Epithelial cell of proximal tubule (primary cell): ENCODE measurements around the gene SELP. TPM values are rescaled to one million over a fixed set of nuclear protein-coding genes. Genes with fewer than 3 reads are reported as not detected.

Experiments used
- DNase-seq: peaks from one replicate; pipeline ENCODE4 v3.0.0-alpha.2; 2011; ENCODE audit warnings: low read depth
- H3K4me3 ChIP-seq: 2 replicates; pipeline ENCODE4 v1.5.1; 2011; ENCODE audit warnings: low read depth, mild to moderate bottlenecking, low read length
- total RNA-seq: library from RNA; depleted of rRNA; stranded (reverse); fragments of >200 nt; gene quantifications from 2 replicates; pipeline ENCODE4 v1.2.3, GENCODE V29; 2015
- TF ChIP-seq, protein P1 (sequence below): conservative IDR thresholded peaks from 2 replicates; pipeline ENCODE4 v1.5.1; 2012; ENCODE audit warnings: low read depth, mild to moderate bottlenecking, low read length

Gene SELP
- total RNA-seq, 1 donor from 2014 or later, result not detected

DNA sequence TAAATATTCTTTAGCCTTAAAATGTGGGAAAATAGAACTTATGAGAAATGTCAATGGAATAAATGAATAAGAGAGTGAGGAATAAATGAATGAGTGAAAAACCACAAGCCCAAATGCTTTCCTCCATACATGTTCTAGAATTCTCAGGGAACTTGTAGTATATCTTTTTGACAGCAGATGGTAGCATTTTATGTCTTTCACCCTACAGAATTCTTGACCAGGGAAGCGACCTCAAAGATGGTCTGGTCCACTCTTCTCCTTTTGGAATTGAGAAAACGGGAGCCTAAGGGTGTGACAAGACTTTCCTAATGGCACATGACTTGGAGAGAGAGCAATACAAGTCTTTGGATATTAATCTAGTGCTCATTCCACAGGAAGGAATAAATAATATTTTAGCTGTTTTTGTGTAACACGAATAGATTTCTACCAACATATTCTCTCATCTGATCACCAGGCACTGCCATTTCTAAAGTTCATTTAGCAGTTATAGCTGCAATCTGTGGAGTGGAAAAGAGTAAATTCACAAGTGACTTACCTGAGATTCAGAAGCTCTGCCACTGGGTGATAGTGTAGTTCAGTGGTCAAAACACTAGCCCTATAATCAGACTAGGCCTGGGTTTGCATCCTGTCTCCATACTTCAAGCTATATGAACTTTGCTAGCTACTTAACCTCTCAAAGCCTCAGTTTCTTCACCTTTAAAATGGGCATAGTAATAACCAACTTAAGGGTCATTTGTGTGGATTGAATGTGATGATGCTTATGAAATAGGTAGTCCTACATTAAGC, 28.6 kb downstream of the SELP start:
- no peak for DNase-seq
- no peak overlapping the region for H3K4me3 ChIP-seq
- TF ChIP-seq, protein P1, sequence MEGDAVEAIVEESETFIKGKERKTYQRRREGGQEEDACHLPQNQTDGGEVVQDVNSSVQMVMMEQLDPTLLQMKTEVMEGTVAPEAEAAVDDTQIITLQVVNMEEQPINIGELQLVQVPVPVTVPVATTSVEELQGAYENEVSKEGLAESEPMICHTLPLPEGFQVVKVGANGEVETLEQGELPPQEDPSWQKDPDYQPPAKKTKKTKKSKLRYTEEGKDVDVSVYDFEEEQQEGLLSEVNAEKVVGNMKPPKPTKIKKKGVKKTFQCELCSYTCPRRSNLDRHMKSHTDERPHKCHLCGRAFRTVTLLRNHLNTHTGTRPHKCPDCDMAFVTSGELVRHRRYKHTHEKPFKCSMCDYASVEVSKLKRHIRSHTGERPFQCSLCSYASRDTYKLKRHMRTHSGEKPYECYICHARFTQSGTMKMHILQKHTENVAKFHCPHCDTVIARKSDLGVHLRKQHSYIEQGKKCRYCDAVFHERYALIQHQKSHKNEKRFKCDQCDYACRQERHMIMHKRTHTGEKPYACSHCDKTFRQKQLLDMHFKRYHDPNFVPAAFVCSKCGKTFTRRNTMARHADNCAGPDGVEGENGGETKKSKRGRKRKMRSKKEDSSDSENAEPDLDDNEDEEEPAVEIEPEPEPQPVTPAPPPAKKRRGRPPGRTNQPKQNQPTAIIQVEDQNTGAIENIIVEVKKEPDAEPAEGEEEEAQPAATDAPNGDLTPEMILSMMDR, result peak; percentile 53

DNA sequence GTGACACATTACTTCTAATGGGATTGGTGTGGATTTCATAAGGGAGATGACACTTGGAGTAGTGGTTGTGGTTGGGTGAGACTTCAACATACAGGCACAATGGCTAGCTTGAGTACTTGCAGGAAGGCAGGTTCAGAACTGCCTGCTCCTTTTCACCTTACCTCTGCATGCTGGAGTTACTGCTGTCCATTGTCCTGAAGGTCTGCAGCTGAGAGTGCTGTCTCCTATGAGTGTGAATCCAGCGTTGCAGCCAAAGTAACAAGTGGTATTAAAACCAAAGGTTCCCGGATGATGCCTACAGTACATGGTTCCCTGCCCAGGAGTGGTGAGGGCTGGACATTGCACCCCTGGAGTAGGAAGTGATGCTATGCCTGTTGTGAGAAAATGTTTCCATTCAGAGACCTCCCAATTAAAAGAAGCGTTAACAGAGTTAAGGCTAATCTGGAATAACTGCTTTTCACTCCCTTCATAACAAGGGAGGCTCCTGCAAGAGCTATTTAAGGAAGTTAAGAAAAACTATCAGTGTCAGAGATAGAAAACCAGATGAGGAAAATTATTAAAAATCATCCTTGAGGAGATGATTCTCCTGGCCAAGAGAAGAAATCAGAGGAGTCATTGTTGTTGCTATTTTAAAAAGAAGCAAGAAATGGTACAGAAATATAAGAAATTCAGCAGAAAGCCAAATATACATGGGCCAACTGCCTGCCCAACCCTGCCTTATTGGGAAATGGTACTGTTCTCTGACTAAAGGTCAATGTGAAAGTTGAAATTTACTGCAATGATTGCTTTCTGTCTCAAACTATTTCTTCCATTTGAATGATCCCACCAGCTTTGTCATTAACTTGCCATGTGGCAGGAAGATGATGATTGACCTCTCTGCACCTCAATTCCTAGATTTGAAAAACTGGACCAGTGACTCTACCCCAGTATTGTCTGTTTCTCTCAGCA, 33.9 kb downstream of the SELP start:
- TF ChIP-seq, protein P1, result no peak
- DNase-seq, result no peak
- H3K4me3 ChIP-seq, result no peak overlapping the region

DNA sequence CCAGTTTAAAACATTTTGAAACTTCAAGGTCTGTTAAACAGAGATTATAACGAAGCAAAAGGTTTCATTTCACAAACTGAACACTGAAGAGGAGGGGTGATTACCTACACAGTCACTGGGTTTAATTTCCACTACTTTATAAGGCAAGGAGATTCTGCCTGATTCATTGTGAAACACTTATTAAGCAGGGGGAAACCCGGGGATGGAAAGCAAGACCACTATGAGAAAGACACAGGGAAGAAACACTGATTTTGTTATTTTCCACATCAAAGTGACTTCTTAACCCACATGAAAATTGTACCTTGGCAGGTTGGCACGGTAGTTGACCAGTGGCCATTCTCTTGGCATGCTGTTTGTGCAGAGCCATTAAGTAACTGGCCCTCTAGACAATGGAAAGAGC, 35.5 kb downstream of the SELP start:
- TF ChIP-seq, protein P1, result no peak
- DNase-seq, result no peak
- no peak overlapping the region for H3K4me3 ChIP-seq

DNA sequence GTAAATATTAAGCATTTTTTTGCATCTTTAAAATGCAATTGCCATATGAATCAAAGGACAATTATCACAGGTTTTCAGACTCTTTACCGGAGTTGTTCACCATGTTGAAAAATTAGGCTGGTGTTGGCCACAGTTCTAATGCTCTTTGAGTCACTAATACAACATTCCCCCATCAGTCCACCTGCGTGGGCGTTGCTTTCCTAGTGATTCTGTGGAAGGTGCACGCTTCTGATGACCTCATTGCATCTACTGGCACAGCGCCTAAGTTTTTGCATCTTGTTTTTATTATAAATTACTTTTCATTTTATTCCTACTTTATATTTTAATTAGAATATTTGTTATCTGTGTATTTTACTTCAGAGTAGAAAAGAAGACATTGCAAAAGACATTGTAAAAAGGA, 39.0 kb downstream of the SELP start:
- DNase-seq, result no peak
- TF ChIP-seq, protein P1, result no peak
- H3K4me3 ChIP-seq, result no peak overlapping the region

DNA sequence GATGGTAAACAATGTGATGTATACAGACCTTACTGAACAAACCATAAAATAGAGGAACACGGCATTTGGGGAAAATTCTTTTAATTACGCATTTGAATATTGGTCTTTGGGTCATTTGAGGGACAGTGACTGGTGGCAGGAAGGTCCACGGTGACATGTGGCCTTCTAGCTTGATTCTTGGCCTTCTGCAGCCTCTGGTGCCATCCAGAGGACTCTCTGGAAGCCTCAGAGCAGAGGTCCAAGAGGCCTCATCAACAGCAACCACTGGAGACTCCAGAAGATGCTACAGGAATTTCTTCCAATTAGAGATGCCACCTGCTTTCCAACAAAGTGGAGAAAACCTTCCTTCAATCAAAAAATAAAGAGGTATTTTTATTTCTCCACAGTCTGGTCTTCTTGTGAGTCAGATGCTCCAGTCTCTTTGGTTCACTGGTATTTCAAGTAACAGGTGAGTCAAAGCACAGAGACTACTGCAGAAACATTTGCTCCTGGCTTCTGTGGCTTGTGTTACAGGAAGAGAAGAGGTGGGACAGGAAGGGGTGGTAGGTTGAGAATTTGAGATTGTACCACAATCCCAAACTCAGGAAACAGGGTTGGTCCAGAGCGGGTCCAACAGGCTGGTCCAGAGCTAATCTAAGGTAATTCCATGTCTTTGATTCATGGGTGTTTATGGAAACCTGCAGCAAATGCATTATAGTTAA, 41.0 kb downstream of the SELP start:
- no peak overlapping the region for H3K4me3 ChIP-seq
- TF ChIP-seq, protein P1, result no peak
- no peak for DNase-seq

DNA sequence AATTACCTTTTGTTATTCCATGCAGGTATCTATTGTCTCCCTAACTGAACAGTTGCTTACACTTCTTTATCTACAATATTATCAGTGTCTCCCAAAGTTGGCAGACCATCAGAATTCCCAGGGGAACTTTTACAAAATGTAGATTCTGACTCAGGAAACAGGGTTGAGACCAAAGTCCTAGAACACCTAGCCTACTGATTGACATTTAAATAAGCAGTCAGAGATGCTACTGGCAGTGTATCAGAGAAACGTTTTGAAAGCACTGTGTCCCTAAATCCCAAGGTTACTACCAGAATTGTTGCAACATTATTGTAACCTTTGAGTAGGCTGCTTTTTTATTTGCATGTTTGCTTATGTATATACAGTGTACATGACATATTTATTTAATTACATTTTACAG, 41.8 kb downstream of the SELP start:
- DNase-seq, result no peak
- H3K4me3 ChIP-seq, result no peak overlapping the region
- TF ChIP-seq, protein P1, result no peak
